CD4-positive, alpha-beta memory T cell (primary cell): Measurements from ENCODE around the gene PTPRJ. TPM values are rescaled to one million over a fixed set of nuclear protein-coding genes. Genes with fewer than 3 reads are reported as not detected.

Source experiments
- CTCF ChIA-PET: fragments of 350-600 bp; sonication (Branson Sonifier 250); formaldehyde crosslinking; loops from one replicate; lab custom pipeline; 2021; ENCODE audit warnings: inconsistent platforms; ENCODE audit not compliant: partially characterized antibody; lab: Charles Lee
- POLR2A ChIA-PET: fragments of 350-600 bp; sonication (Branson Sonifier 250); formaldehyde crosslinking; loops from one replicate; lab custom pipeline; 2021; ENCODE audit not compliant: partially characterized antibody; lab: Charles Lee
- DNase-seq, 5 donors: peaks; one replicate each; pipeline versions ENCODE4 v3.0.0 to v3.0.0-alpha.2; 2020 to 2022; ENCODE audit warnings: mixed read lengths in 1 of 5
- H3K27ac ChIP-seq: one replicate; pipeline ENCODE4 v1.7.0; 2013; ENCODE audit warnings: low read depth, low read length
- H3K27me3 ChIP-seq: 2 replicates; pipeline ENCODE4 v1.7.0; 2013; ENCODE audit warnings: mild to moderate bottlenecking, low read length, moderate library complexity; ENCODE audit not compliant: insufficient read depth
- H3K36me3 ChIP-seq: 2 replicates; pipeline ENCODE4 v1.7.0; 2013; ENCODE audit warnings: mild to moderate bottlenecking, low read length, moderate library complexity; ENCODE audit not compliant: insufficient read depth
- H3K4me1 ChIP-seq: 2 replicates; pipeline ENCODE4 v1.7.0; 2013; ENCODE audit warnings: mild to moderate bottlenecking, low read length, moderate library complexity; ENCODE audit not compliant: insufficient read depth
- H3K4me3 ChIP-seq, 2 donors: one replicate each; pipeline ENCODE4 v1.7.0; 2013; ENCODE audit warnings: low read length in 2 of 2, mild to moderate bottlenecking in 1 of 2
- H3K9me3 ChIP-seq, 2 donors: one replicate each; pipeline ENCODE4 v1.7.0; 2013; ENCODE audit warnings: low read length in 2 of 2, control low read depth in 1 of 2; ENCODE audit not compliant: control insufficient read depth in 1 of 2
- H3K27ac Mint-ChIP-seq, 7 donors: one replicate each; pipeline ENCODE4 v1.8.0; 2020 to 2021; ENCODE audit warnings: mixed read lengths in 7 of 7, mild to moderate bottlenecking in 6 of 7, inconsistent platforms in 3 of 7, moderate library complexity in 3 of 7
- H3K27me3 Mint-ChIP-seq, 2 donors: one replicate each; pipeline ENCODE4 v1.8.0; 2020 to 2021; ENCODE audit warnings: mixed read lengths in 2 of 2
- H3K36me3 Mint-ChIP-seq, 2 donors: one replicate each; pipeline ENCODE4 v1.8.0; 2020 to 2021; ENCODE audit warnings: mixed read lengths in 2 of 2, inconsistent platforms in 1 of 2, mild to moderate bottlenecking in 1 of 2
- H3K4me1 Mint-ChIP-seq, 4 donors: one replicate each; pipeline ENCODE4 v1.8.0; 2020 to 2021; ENCODE audit warnings: mixed read lengths in 4 of 4, mild to moderate bottlenecking in 1 of 4
- H3K4me3 Mint-ChIP-seq, 8 donors: one replicate each; pipeline ENCODE4 v1.8.0; 2020 to 2021; ENCODE audit warnings: mixed read lengths in 8 of 8, mild to moderate bottlenecking in 7 of 8, moderate library complexity in 6 of 8, inconsistent platforms in 3 of 8
- H3K9me3 Mint-ChIP-seq, 8 donors: one replicate each; pipeline ENCODE4 v1.8.0; 2020 to 2021; ENCODE audit warnings: mixed read lengths in 8 of 8, mild to moderate bottlenecking in 5 of 8, inconsistent platforms in 3 of 8, moderate library complexity in 1 of 8
- intact Hi-C: fragments of 100-400 bp; cut with micrococcal nuclease; formaldehyde crosslinking; loops from one replicate; pipeline ENCODE4 v1.15.1; 2023
- polyA plus RNA-seq, 2 donors: library from polyadenylated mRNA; unstranded; fragments of 300-500 nt; fragmentation: Illumina TruSeq; gene quantifications; one replicate each; pipeline ENCODE4 v1.2.3, GENCODE V29; 2021
- total RNA-seq, 2 experiments: library from RNA; stranded (reverse); gene quantifications; one replicate each; pipeline ENCODE4 v1.2.3, GENCODE V29; 2021

The PTPRJ gene
- total and polyA plus RNA-seq, 4 experiments from 2014 or later: 3.3 to 57.9 (median 37.2) TPM

DNA sequence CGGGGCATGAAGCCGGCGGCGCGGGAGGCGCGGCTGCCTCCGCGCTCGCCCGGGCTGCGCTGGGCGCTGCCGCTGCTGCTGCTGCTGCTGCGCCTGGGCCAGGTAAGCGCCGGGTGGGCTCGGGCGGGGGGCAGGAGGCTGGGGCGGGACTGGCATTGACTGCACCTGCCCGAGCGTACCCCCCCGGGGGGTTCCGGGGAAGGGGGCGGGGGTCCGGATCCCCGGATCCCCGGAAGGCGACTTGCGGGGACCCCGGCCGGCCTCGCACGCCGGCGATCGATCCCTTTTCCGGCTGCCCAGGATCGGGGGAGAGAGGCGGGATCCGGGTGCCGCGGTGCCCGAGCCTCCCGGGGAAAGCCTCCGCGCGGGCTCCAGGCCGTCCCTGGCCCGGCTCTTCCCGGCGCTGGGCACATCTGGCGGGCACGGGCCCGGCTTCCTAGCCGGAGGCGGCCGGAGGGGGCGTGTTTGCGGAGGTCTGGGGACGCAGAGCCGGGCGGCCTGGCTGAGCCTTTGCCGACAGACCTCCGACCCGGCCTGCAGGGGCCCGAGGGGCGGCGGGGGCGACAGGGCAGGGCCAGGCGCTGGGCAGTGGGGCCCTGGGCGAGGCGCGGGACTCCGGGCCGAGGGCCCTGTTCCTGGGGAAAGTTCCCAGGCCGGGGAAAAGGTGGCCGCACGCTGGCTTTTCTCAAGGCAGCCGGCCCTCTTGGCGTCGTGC, 705 bp downstream of the PTPRJ start:
- intact Hi-C loops: loop anchor here (1.0 to 5.0 kb wide), 4 partner anchors 20 to 126 kb away; no protein-coding TSS in a partner anchor
- CTCF ChIA-PET: interaction anchor here (2.3 kb wide), 1 partner anchor 127 kb away, joined by 15 read pairs; no protein-coding TSS in a partner anchor

GRCh38 chr11:47981667-47982404, 1.5 kb downstream of the PTPRJ start:
- Mint-ChIP-seq H3K36me3 (peaks cover 0 to 11% of the 10 kb centered on the region in 2 donors), H3K4me1 (peaks cover 32 to 50% (median 40%) of the 10 kb centered on the region in 4 donors), H3K9me3 (no peaks in the 10 kb centered on the region), H3K4me3 (peak overlapping the region; percentile 88 to 97 (median 94)), H3K27me3 (no peaks in the 10 kb centered on the region), H3K27ac (peak overlapping the region; percentile 74 to 96 (median 92))
- peaks cover 49% of the 10 kb centered on the region for H3K4me1 ChIP-seq
- ChIA-PET CTCF (interaction anchor here (0.6 to 1.8 kb wide), 8 partner anchors 10 to 74 kb away, joined by 3 to 5 read pairs (median 4); no protein-coding TSS in a partner anchor), POLR2A (interaction anchor here (0.7 to 4.9 kb wide), 8 partner anchors 11 to 74 kb away, joined by 3 to 64 read pairs (median 8); no protein-coding TSS in a partner anchor)
- no peaks in the 10 kb centered on the region for H3K36me3 ChIP-seq
- no peaks in the 10 kb centered on the region for H3K27me3 ChIP-seq
- no peak for DNase-seq
- no peaks in the 10 kb centered on the region for H3K9me3 ChIP-seq
- intact Hi-C loops: loop anchor here (2.0 to 5.0 kb wide), 3 partner anchors 39 to 125 kb away; no protein-coding TSS in a partner anchor
- H3K4me3 ChIP-seq: peak overlapping the region; percentile 49 to 56
- H3K27ac ChIP-seq: peak overlapping the region; percentile 53

More for the DNA sequence above, 705 bp downstream of the PTPRJ start:
- no peaks in the 10 kb centered on the region for H3K27me3 Mint-ChIP-seq
- Histone ChIP-seq H3K36me3 (no peaks in the 10 kb centered on the region), H3K27me3 (no peaks in the 10 kb centered on the region), H3K4me1 (peaks cover 48% of the 10 kb centered on the region), H3K9me3 (no peaks in the 10 kb centered on the region), H3K27ac (peak overlapping the region; percentile 53), H3K4me3 (peak overlapping the region; percentile 49 to 56)
- peaks cover 0 to 9% of the 10 kb centered on the region in 2 donors for H3K36me3 Mint-ChIP-seq
- H3K4me3 Mint-ChIP-seq: peak overlapping the region; percentile 88 to 97 (median 94)
- no peaks in the 10 kb centered on the region for H3K9me3 Mint-ChIP-seq
- peak overlapping the region in 2 of 7 donors; percentile 74 to 95 for H3K27ac Mint-ChIP-seq
- H3K4me1 Mint-ChIP-seq: peaks cover 30 to 42% (median 33%) of the 10 kb centered on the region in 4 donors
- peak in 1 of 5 donors; percentile 23 for DNase-seq
- POLR2A ChIA-PET: interaction anchor here (0.7 to 4.9 kb wide), 6 partner anchors 20 to 125 kb away, joined by 3 to 64 read pairs (median 12); no protein-coding TSS in a partner anchor

- peaks cover 54% of the 10 kb centered on the region for H3K4me1 ChIP-seq
- no peaks in the 10 kb centered on the region for H3K36me3 ChIP-seq
- no peaks in the 10 kb centered on the region for H3K9me3 ChIP-seq
- H3K27me3 Mint-ChIP-seq: no peaks in the 10 kb centered on the region
- H3K27ac ChIP-seq: peak overlapping the region; percentile 51
- intact Hi-C loops: loop anchor here (5.0 kb wide), 1 partner anchor 125 kb away; no protein-coding TSS in a partner anchor
- ChIA-PET CTCF (interaction anchor here (0.6 to 2.3 kb wide), 11 partner anchors 9 to 127 kb away, joined by 3 to 13 read pairs (median 4); no protein-coding TSS in a partner anchor), POLR2A (interaction anchor here (0.7 to 4.9 kb wide), 9 partner anchors 10 to 125 kb away, joined by 3 to 64 read pairs (median 10); no protein-coding TSS in a partner anchor)
- H3K4me3 Mint-ChIP-seq: peak overlapping the region; percentile 76 to 96 (median 82)
- peak overlapping the region; percentile 74 to 93 (median 92) for H3K27ac Mint-ChIP-seq
- H3K4me3 ChIP-seq: peak overlapping the region; percentile 23 to 24
- peaks cover 0 to 11% of the 10 kb centered on the region in 2 donors for H3K36me3 Mint-ChIP-seq
- no peak for DNase-seq
- no peaks in the 10 kb centered on the region for H3K27me3 ChIP-seq
- H3K9me3 Mint-ChIP-seq: no peaks in the 10 kb centered on the region
- peaks cover 35 to 56% (median 44%) of the 10 kb centered on the region in 4 donors for H3K4me1 Mint-ChIP-seq
These were observed 2.3 kb downstream of the PTPRJ start for GRCh38 chr11:47982616-47983015.

DNA sequence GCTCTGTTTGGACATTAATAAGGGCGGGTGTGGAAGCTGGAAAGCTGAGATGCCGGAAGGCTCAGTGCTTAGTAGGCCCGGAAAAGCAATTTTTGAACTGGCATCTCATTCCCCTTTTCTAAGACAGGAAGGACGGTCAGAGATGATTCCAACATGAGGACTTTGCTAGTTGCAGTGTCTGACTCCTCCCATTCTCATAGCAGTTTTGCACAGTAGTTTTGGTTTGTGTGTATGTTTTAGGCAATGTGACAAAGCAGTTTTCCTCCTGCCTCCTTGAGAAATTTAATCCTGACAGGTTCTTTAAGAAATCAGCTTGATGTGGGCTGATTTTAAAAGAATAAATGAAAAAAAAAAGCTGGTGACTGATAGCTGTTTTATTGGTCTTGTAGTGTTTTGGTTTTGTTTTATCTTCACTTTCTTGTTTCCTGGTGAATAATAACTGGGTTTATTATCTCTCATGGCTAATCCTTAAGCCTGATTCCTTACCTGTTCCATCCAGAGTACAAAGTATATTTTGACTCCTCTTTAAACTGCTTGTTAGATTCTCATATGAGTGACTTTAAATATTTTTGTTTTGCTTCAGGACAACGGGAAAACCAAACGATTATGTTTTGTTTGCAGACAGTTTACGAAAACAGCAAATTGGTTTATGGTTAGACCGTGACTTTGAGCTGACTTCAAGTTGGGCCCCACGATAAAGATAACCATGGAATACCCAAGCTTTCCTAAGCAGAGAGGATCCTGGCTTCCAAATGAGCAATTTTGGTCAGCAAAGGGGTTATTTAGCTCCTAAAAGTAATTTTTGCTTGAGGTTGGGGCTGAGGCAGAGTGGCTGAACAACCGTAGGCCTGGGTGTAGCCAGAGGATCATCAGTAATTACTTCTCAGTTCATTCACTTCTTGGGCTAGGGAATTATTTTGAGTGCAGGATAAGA, 3.4 kb downstream of the PTPRJ start:
- CTCF ChIA-PET: interaction anchor here (0.6 to 2.3 kb wide), 12 partner anchors 8 to 126 kb away, joined by 3 to 13 read pairs (median 4); no protein-coding TSS in a partner anchor
- no peaks in the 10 kb centered on the region for H3K36me3 ChIP-seq
- peaks cover 0 to 11% of the 10 kb centered on the region in 2 donors for H3K36me3 Mint-ChIP-seq
- peak overlapping the region; percentile 74 to 93 (median 92) for H3K27ac Mint-ChIP-seq
- intact Hi-C loops: loop anchor here (5.0 kb wide), 1 partner anchor 124 kb away; no protein-coding TSS in a partner anchor
- no peaks in the 10 kb centered on the region for H3K9me3 Mint-ChIP-seq
- H3K9me3 ChIP-seq: no peaks in the 10 kb centered on the region
- peak overlapping the region; percentile 23 to 24 for H3K4me3 ChIP-seq
- DNase-seq: no peak
- H3K4me1 Mint-ChIP-seq: peaks cover 43 to 66% (median 53%) of the 10 kb centered on the region in 4 donors
- peak overlapping the region; percentile 51 for H3K27ac ChIP-seq
- H3K27me3 Mint-ChIP-seq: no peaks in the 10 kb centered on the region
- POLR2A ChIA-PET: interaction anchor here (0.7 to 4.9 kb wide), 12 partner anchors 9 to 128 kb away, joined by 3 to 64 read pairs (median 8); no protein-coding TSS in a partner anchor
- no peaks in the 10 kb centered on the region for H3K27me3 ChIP-seq
- peaks cover 58% of the 10 kb centered on the region for H3K4me1 ChIP-seq
- H3K4me3 Mint-ChIP-seq: peak overlapping the region; percentile 76 to 96 (median 80)

DNA sequence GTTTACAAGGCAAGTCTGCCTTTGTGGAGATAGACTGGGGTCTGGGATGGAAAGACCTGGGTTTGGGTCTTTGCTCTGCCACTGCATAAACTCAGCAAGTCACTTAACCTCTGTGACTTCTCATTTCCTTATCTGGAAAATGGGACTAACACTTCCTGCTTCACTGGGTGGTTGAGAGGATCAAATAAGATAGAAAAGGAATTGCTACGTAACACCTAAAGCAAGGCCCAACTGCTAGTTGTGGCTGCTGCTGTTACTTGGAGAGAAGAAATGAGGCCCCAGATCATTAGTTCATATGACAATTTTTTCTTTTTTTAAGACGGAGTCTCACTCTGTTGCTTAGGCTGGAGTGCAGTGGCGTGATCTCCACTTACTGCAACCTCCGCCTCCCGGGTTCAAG, 5.9 kb downstream of the PTPRJ start:
- CTCF ChIA-PET: no interaction called here

DNA sequence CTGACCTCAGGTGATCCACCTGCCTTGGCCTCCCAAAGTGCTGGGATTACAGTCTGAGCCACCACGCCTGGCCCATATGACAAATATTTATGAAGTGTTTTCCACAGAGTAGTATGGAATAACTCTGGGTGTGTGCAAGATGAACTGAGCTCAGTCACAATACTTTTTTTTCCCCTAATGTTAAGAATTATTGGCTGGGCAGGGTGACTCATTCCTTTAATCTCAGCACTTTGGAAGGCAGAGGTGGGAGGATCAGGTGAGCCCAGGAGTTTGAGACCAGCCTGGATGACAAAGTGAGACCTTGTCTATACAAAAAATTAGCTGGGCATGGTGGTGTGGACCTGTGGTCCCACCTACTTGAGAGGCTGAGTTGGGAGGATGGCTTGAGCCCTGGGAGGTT, 6.4 kb downstream of the PTPRJ start:
- H3K27me3 ChIP-seq: no peaks in the 10 kb centered on the region
- CTCF ChIA-PET: no interaction called here
- Mint-ChIP-seq H3K4me3 (peak overlapping the region in 1 of 8 donors; percentile 31), H3K9me3 (no peaks in the 10 kb centered on the region), H3K27me3 (no peaks in the 10 kb centered on the region), H3K27ac (peak overlapping the region in 2 of 7 donors; percentile 10 to 30), H3K4me1 (peaks cover 51 to 75% (median 64%) of the 10 kb centered on the region in 4 donors), H3K36me3 (peaks cover 0 to 7% of the 10 kb centered on the region in 2 donors)
- peaks cover 70% of the 10 kb centered on the region for H3K4me1 ChIP-seq
- POLR2A ChIA-PET: no interaction called here
- intact Hi-C loops: no loop called here
- no peaks in the 10 kb centered on the region for H3K36me3 ChIP-seq
- no peak overlapping the region for H3K4me3 ChIP-seq
- no peak for DNase-seq
- H3K27ac ChIP-seq: no peak overlapping the region
- no peaks in the 10 kb centered on the region for H3K9me3 ChIP-seq

More for the DNA sequence above, 5.9 kb downstream of the PTPRJ start:
- intact Hi-C loops: no loop called here
- Histone ChIP-seq H3K27ac (no peak overlapping the region), H3K36me3 (no peaks in the 10 kb centered on the region), H3K4me3 (no peak overlapping the region), H3K27me3 (no peaks in the 10 kb centered on the region), H3K9me3 (no peaks in the 10 kb centered on the region), H3K4me1 (peaks cover 66% of the 10 kb centered on the region)
- DNase-seq: no peak
- Mint-ChIP-seq H3K27me3 (no peaks in the 10 kb centered on the region), H3K27ac (peak overlapping the region in 4 of 7 donors; percentile 10 to 73 (median 52)), H3K4me3 (peak overlapping the region in 2 of 8 donors; percentile 2 to 14), H3K4me1 (peaks cover 48 to 74% (median 60%) of the 10 kb centered on the region in 4 donors), H3K9me3 (no peaks in the 10 kb centered on the region), H3K36me3 (peaks cover 0 to 9% of the 10 kb centered on the region in 2 donors)
- POLR2A ChIA-PET: no interaction called here
